ENCODE data around the gene IRX3. TPM values are rescaled to one million over a fixed set of nuclear protein-coding genes. Genes with fewer than 3 reads are reported as not detected.

The IRX3 gene
- total and polyA plus RNA-seq, 2 donors (not counting 1 experiment from before 2014, with no cell fraction given), result 0.22 to 0.33 TPM

GRCh38 chr16:54318941-54319340, 32.4 kb upstream of the IRX3 start:
- Histone ChIP-seq H3K36me3 (ENCODE audit: control insufficient read depth, insufficient read depth, low read length) (no peaks in the 10 kb centered on the region), H3K79me2 (ENCODE audit: control insufficient read depth, insufficient read depth, low read length) (no peaks in the 10 kb centered on the region), H3K9ac (ENCODE audit: insufficient read depth, low read length) (no peak overlapping the region), H4K20me1 (ENCODE audit: control insufficient read depth, extremely low read depth, insufficient read depth, low read length) (no peaks in the 10 kb centered on the region), H3K4me3 (replicated peaks in 1 of 4; ENCODE audit: control extremely low read depth in 1 of 4, insufficient read depth in 1 of 4, low read depth in 3 of 4, low read length in 4 of 4) (no peak overlapping the region), H3K4me1 (ENCODE audit: control insufficient read depth, extremely low read depth, insufficient read depth, low read length) (no peaks in the 10 kb centered on the region), H2AFZ (ENCODE audit: low read length) (no peak overlapping the region), H3K27ac (ENCODE audit: insufficient read depth, low read length) (no peak overlapping the region), H3K9me3 (ENCODE audit: control insufficient read depth, insufficient read depth, low read depth, low read length) (no peaks in the 10 kb centered on the region), H3K4me2 (ENCODE audit: extremely low read depth, insufficient read depth, low read length) (no peak overlapping the region), H3K27me3 (ENCODE audit: control insufficient read depth, insufficient read depth, low read length) (no peaks in the 10 kb centered on the region)
- DNase-seq (ENCODE audit: low read depth in 2 of 2), result peak in 1 of 2 donors; percentile 58
- no peak for TF ChIP-seq EZH2 (IDR thresholded peaks at IDR 0.05; ENCODE audit: low read length, missing control alignments)
- TF ChIP-seq CTCF (conservative IDR thresholded peaks at IDR 0.05 in 1 of 2, IDR thresholded peaks at IDR 0.05 in 1 of 2; ENCODE audit: low read depth in 1 of 2, low read length in 2 of 2), result no peak

GRCh38 chr16:54317101-54317611, 30.6 kb upstream of the IRX3 start:
- no peak for TF ChIP-seq EZH2 (IDR thresholded peaks at IDR 0.05; ENCODE audit: low read length, missing control alignments)
- TF ChIP-seq CTCF (conservative IDR thresholded peaks at IDR 0.05 in 1 of 2, IDR thresholded peaks at IDR 0.05 in 1 of 2; ENCODE audit: low read depth in 1 of 2, low read length in 2 of 2), result no peak
- no peak overlapping the region for H3K27ac ChIP-seq (ENCODE audit: insufficient read depth, low read length)

GRCh38 chr16:54316095-54316889, 29.7 kb upstream of the IRX3 start:
- H3K27ac ChIP-seq (ENCODE audit: insufficient read depth, low read length), result no peak overlapping the region
- no peaks in the 10 kb centered on the region for H3K27me3 ChIP-seq (ENCODE audit: control insufficient read depth, insufficient read depth, low read length)
- no peak overlapping the region for H3K9ac ChIP-seq (ENCODE audit: insufficient read depth, low read length)
- no peaks in the 10 kb centered on the region for H3K36me3 ChIP-seq (ENCODE audit: control insufficient read depth, insufficient read depth, low read length)
- no peaks in the 10 kb centered on the region for H3K79me2 ChIP-seq (ENCODE audit: control insufficient read depth, insufficient read depth, low read length)
- H3K4me1 ChIP-seq (ENCODE audit: control insufficient read depth, extremely low read depth, insufficient read depth, low read length), result no peaks in the 10 kb centered on the region
- no peak for DNase-seq (ENCODE audit: low read depth in 2 of 2)
- H2AFZ ChIP-seq (ENCODE audit: low read length), result no peak overlapping the region
- H3K4me3 ChIP-seq (replicated peaks in 1 of 4; ENCODE audit: control extremely low read depth in 1 of 4, insufficient read depth in 1 of 4, low read depth in 3 of 4, low read length in 4 of 4), result no peak overlapping the region
- no peak overlapping the region for H3K4me2 ChIP-seq (ENCODE audit: extremely low read depth, insufficient read depth, low read length)
- no peaks in the 10 kb centered on the region for H3K9me3 ChIP-seq (ENCODE audit: control insufficient read depth, insufficient read depth, low read depth, low read length)
- H4K20me1 ChIP-seq (ENCODE audit: control insufficient read depth, extremely low read depth, insufficient read depth, low read length), result no peaks in the 10 kb centered on the region
- TF ChIP-seq CTCF (conservative IDR thresholded peaks at IDR 0.05 in 1 of 2, IDR thresholded peaks at IDR 0.05 in 1 of 2; ENCODE audit: low read depth in 1 of 2, low read length in 2 of 2) (no peak), EZH2 (IDR thresholded peaks at IDR 0.05; ENCODE audit: low read length, missing control alignments) (no peak)

More at GRCh38 chr16:54317101-54317611, 30.6 kb upstream of the IRX3 start:
- DNase-seq (ENCODE audit: low read depth in 2 of 2), result no peak
- no peaks in the 10 kb centered on the region for H3K4me1 ChIP-seq (ENCODE audit: control insufficient read depth, extremely low read depth, insufficient read depth, low read length)
- no peak overlapping the region for H3K4me2 ChIP-seq (ENCODE audit: extremely low read depth, insufficient read depth, low read length)
- H3K4me3 ChIP-seq (replicated peaks in 1 of 4; ENCODE audit: control extremely low read depth in 1 of 4, insufficient read depth in 1 of 4, low read depth in 3 of 4, low read length in 4 of 4), result no peak overlapping the region
- H2AFZ ChIP-seq (ENCODE audit: low read length), result no peak overlapping the region
- H3K9me3 ChIP-seq (ENCODE audit: control insufficient read depth, insufficient read depth, low read depth, low read length), result no peaks in the 10 kb centered on the region
- H4K20me1 ChIP-seq (ENCODE audit: control insufficient read depth, extremely low read depth, insufficient read depth, low read length), result no peaks in the 10 kb centered on the region
- no peak overlapping the region for H3K9ac ChIP-seq (ENCODE audit: insufficient read depth, low read length)
- no peaks in the 10 kb centered on the region for H3K27me3 ChIP-seq (ENCODE audit: control insufficient read depth, insufficient read depth, low read length)
- no peaks in the 10 kb centered on the region for H3K36me3 ChIP-seq (ENCODE audit: control insufficient read depth, insufficient read depth, low read length)
- H3K79me2 ChIP-seq (ENCODE audit: control insufficient read depth, insufficient read depth, low read length), result no peaks in the 10 kb centered on the region
